ENCODE results near the gene HS1BP3.

HS1BP3 gene

GRCh38 chr2:20620271-20620681 is 30.6 kb downstream of the HS1BP3 start:
- in situ Hi-C loops (cut with HindIII; ENCODE audit: low sequenced_read_pairs) = no loop called here

GRCh38 chr2:20619624-20620024 is 31.3 kb downstream of the HS1BP3 start:
- in situ Hi-C loops (cut with HindIII; ENCODE audit: low sequenced_read_pairs) = no loop called here

GRCh38 chr2:20618886-20619521 is 31.9 kb downstream of the HS1BP3 start:
- in situ Hi-C loops (cut with HindIII; ENCODE audit: low sequenced_read_pairs) = no loop called here

DNA sequence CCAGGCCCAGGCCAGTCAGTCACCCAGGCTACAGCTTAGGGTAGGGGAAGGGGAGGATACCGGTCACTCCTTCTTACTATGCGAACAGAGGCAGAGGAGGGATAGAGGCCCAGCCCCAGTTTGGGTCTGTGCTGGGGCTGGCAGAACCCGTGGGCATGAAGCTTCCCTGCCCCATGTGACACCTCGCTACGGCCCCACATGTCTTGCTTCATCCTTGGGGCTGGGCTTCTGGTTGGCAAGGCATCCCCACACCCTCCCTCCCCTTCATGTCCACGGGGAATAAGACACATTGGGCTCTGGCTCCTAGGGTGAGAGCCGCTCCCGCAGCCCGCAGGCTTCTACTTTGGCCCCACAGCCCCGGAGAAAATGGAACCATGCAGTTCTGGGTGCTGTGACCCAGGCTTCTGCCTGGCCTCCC is 32.4 kb downstream of the HS1BP3 start:
- in situ Hi-C loops (cut with HindIII; ENCODE audit: low sequenced_read_pairs) = no loop called here

DNA sequence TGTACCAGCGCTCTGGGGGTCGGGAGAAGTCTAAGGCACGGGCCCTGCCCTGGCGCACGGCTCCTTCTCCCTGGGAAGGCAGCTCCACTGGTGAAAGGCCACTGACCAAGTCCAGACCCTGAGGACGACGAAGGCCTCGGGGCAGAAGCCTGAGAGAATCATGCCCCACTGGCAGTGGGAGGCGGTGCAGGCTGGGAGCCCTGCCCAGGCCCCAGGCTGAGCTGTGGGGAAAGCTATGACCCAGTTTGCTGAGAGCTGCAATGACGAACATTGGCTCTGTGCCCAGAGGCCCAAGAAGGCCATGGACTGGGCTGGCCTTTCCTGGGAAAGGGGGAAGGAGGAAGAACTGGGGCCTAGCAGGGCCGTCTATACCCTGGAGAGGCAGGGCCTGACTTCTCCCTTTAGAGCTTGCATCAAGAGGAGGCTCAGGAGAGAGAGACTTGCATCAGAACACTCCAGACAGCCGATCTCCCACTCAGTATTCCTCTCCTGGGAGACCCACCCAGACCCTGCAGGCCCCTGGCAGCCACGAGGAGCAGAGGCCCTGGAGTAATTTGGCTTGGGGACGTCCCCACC is 32.9 kb downstream of the HS1BP3 start:
- in situ Hi-C loops (cut with HindIII; ENCODE audit: low sequenced_read_pairs) = no loop called here

DNA sequence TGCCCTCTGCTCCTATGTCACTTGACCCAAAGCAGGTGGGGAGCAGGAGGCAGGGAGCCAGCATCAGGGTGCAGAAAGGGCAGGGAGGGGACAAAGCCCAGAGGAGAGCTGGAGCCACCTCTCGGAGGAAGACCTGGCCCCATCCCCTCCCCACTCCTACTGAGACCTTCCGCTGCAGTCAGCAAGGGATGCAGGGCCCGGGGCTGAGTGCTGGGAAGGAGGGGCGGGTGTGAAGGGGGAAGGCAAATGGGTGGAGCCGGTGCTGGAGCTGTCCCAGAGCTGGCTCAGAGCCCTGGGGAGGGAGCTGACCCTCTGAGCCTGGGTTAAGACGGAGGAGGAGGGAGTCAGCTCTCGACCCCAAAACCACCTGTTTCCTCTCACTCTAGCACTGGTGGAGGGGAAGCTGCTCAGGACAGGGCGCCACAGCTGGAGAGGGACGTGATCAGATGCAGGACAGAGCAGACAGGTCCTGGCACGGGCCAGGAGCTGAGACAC is 33.8 kb downstream of the HS1BP3 start:
- in situ Hi-C loops (cut with HindIII; ENCODE audit: low sequenced_read_pairs) = no loop called here

- in situ Hi-C loops (cut with HindIII; ENCODE audit: low sequenced_read_pairs) = no loop called here
These were observed 34.5 kb downstream of the HS1BP3 start for GRCh38 chr2:20616341-20616871.

DNA sequence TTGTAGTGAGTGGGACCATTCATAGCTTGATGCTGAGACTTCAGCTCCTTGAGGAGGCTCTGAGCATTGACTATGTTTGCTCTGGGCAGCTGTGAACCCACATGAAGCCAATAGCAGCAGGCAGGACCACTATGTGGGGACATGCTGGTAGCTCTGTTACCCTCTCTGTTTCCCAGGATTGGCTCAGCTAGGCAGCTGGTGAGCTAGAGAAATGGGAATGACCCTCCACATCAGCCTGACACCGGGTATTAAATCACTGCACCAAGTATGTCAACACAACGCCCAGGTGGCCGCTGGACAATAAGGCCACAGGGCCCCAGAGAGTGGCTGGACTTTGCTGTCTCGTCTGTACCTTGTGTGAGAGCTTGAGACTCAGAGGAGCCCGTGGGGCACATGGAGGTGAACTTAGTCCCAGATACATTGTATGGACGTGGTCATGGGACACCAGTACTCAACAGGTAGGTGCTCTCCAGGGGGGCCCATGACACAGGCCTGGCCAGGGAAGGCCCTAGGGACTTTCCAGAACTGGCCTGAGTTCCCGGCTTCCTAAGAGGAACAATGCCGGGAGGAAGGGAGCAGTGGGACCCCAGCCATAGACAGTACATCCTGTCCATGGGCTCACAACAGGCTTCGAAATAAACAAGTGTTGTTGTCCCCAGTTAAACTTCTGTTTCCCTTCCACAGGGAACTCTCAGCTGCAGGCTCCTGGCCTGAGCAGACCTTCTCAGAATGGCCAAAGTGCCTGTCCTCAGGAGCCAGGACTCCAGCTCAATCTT is 35.2 kb downstream of the HS1BP3 start:
- in situ Hi-C loops (cut with HindIII; ENCODE audit: low sequenced_read_pairs) = no loop called here

GRCh38 chr2:20615068-20615465 is 35.8 kb downstream of the HS1BP3 start:
- in situ Hi-C loops (cut with HindIII; ENCODE audit: low sequenced_read_pairs) = no loop called here

GRCh38 chr2:20614201-20615067 is 36.5 kb downstream of the HS1BP3 start:
- in situ Hi-C loops (cut with HindIII; ENCODE audit: low sequenced_read_pairs) = no loop called here

DNA sequence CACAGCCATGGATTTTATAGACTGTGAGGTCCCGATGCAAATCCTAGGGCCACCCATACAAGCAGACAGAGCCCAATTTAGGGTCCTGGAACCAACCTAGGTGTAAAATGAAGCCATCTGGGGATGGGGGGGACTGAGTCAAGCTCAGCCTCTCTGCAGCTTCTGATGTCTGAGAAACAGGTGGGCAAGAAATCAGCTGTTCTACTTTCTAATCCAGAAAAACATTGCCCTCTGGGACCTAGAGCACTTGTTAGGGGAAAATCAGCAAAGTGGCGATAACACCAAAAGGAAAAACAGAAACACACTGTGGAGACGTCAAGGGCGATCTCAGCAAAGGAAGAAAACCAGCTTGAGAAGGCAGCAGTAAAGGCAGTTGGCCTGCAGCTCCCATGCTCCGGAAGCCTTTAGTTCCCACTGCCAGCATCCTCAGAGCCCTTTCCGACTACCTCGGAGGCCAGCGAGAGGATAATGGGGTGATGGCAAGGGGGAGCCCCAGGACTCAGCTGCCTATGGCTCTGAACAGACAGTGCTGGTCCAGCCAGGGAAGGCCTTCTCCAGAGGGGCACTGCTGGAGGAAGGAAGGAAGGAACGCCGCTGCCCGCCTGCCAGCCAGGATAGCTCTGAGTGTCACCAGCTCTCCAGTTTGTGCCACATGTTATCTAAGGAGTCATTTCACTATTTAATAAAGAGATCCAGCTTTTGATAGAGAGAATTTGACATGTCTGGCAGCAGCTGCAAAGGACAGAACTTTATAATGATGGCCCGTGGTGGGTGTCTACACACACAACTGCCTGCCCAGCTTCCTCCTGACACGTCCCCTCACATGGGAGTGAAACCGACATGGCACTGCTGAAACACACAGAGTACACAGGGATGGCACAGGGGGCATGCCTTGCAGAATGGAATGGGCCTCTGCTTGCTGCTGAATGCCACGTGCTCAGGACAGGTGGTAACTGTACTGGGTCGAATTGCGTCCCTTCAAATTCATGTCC is 37.7 kb downstream of the HS1BP3 start:
- in situ Hi-C loops (cut with HindIII; ENCODE audit: low sequenced_read_pairs) = no loop called here

DNA sequence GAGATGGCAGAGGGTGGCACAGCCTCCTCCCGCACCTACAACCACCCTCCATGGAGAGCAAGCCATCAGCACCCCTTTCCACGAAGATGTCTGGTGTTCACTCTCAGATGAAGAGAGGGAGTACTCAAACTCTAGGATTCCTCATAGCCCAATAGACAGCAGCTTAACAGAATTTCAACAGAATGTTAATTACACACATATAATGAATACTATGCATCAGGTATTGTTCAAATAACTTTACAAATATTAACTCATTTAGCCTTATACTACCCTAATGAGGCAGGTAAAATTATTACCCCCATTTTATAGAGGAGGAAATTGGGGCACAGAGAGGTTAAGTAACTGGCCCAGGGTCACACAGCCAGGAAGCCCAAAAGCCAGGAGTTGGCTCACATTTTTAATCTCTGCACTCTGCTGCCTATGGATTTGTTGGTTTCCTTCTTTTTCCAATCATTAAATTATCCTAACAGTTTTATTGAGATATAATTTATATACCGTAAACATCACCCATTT is 39.0 kb downstream of the HS1BP3 start:
- in situ Hi-C loops (cut with HindIII; ENCODE audit: low sequenced_read_pairs) = no loop called here

DNA sequence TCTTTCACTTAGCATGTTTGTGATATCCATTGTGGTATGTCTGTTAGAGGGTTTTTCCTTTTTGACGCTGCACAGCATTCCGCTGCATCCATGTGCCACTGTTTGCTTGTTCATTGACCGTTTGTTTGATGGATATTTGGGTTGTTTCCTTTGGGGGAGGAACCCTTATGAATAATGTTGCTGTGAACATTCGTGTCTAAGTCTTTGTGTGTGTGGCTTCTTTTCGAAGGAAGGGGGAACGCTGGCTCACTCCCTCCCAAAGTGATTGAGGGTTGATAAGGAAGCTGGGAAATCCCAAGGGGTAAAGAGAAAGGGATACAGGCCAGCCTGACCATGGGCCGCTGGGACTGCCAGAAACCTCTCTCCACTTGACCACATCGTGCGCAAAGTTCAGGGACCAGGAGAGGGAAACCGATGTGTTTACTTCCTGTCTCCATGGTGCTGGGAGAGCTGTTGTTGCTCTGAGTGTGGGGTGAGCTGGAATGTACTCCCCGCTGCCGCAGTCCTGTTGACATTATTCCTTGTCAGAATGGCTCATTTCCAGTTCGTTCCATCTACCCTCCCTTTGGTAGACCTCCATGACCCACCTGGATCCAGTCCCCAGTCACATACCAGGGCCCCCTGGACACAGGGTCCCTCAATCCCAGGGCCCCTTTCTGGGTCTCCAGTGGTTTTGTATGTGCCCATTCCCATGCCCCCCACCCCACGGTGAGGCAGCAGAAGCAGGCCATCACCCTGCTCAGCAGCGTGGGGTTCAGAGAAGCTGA is 39.6 kb downstream of the HS1BP3 start:
- in situ Hi-C loops (cut with HindIII; ENCODE audit: low sequenced_read_pairs) = no loop called here

GRCh38 chr2:20609995-20610357 is 40.9 kb downstream of the HS1BP3 start:
- in situ Hi-C loops (cut with HindIII; ENCODE audit: low sequenced_read_pairs) = no loop called here

DNA sequence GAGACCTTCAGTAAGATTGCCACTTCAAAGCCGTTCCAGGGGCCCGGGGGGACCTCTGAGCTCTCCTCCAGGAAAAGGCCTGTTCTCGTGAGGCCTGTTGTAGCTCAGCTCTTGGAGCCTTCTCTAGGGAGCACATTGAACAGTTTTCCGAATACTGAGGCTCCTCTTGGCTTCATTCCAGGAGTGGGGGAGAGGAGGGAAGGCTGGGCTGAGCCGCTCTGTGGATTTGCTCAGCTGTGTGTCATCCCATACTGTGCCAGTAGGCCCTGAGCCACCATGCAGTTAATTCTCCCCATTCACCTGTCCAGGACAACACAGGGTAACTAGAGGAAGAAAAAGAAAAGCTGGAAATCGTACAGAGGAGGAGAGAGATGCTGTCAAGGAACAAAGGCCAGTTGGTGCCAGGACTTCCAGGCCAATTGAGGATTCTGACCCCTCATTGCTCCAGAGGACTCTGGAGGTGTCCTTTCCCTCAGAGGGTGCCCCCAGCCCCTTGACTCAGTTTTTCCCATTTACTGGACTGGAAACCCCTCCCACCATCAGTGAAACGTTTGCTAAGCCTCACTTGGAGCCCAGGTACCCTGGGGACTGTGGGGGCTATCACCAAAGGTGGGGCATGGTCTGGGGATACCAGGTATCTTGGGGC is 41.4 kb downstream of the HS1BP3 start:
- in situ Hi-C loops (cut with HindIII; ENCODE audit: low sequenced_read_pairs) = no loop called here

DNA sequence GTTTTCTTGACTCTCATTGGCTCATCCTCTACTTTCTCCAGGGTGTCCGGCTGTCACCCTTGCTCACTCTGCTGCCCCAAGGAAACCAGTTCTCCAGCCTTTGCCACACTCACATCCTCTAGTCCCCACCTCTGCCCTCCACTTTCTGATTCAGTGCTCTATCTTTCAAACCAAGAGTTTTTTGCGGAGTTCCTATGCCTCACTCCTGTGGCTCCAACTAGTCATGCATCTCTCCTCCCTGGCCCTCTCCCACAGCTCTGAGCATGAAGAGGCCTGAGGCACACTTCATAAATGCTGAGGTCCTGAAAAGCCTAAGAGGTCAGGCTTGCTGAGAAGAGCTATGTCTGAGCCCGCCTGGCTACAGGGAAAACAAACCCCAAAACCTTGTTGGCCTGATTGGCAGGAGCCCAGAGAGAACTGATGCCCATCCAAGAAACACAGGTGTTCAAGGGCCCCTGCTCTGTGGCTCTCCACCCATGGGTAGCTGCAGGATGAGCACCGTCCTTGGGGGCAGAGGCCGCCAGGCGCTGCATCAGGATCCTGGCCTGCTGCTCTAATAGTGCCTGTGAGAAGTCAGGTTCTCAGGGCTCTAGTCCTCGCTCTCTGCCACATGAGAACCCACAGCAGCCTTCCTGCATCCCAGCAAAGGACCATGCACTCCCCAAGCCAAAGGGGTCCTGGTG is 42.1 kb downstream of the HS1BP3 start:
- in situ Hi-C loops (cut with HindIII; ENCODE audit: low sequenced_read_pairs) = no loop called here

- in situ Hi-C loops (cut with HindIII; ENCODE audit: low sequenced_read_pairs) = no loop called here
These were observed 43.5 kb downstream of the HS1BP3 start for GRCh38 chr2:20607446-20607845.

GRCh38 chr2:20606198-20606597 is 44.7 kb downstream of the HS1BP3 start:
- in situ Hi-C loops (cut with HindIII; ENCODE audit: low sequenced_read_pairs) = no loop called here
